Kidney (tissue), 14 donors: Measurements from ENCODE around the gene WDFY2. TPM values are rescaled to one million over a fixed set of nuclear protein-coding genes. Genes with fewer than 3 reads are reported as not detected.

Experiments
- DNase-seq, 5 donors: peaks; one replicate each; pipeline ENCODE4 v3.0.0-alpha.2; 2013 to 2020
- FAIRE-seq: peaks from 2 replicates; lab custom pipeline; 2012; peaks lifted over from hg19 to GRCh38; lab: Jason Lieb, UNC
- H3K27ac ChIP-seq, 2 donors: one replicate each; pipeline ENCODE4 v1.7.0; 2013; ENCODE audit warnings: low read depth in 2 of 2, low read length in 2 of 2, inconsistent platforms in 1 of 2
- H3K27me3 ChIP-seq: one replicate; pipeline ENCODE4 v1.7.1; 2013; ENCODE audit warnings: low read length, inconsistent platforms; ENCODE audit not compliant: control insufficient read depth, insufficient read depth
- H3K36me3 ChIP-seq, 3 donors: one replicate each; pipeline versions ENCODE4 v1.7.0 to v1.7.1; 2013; ENCODE audit warnings: low read length in 3 of 3, control low read depth in 1 of 3, inconsistent platforms in 1 of 3; ENCODE audit not compliant: insufficient read depth in 3 of 3, control insufficient read depth in 2 of 3
- H3K4me1 ChIP-seq, 3 donors: one replicate each; pipeline versions ENCODE4 v1.7.0 to v1.7.1; 2013; ENCODE audit warnings: low read length in 3 of 3, inconsistent platforms in 1 of 3, low read depth in 1 of 3; ENCODE audit not compliant: control insufficient read depth in 2 of 3, insufficient read depth in 2 of 3
- H3K4me3 ChIP-seq, 3 donors: one replicate each; pipeline versions ENCODE4 v1.7.0 to v1.8.1; 2013; ENCODE audit warnings: low read length in 3 of 3, control low read depth in 1 of 3, inconsistent platforms in 1 of 3
- H3K9ac ChIP-seq, 3 donors: one replicate each; pipeline versions ENCODE4 v1.7.0 to v1.7.1; 2013; ENCODE audit warnings: low read length in 3 of 3, control low read depth in 1 of 3, inconsistent platforms in 1 of 3
- H3K9me3 ChIP-seq, 3 donors: one replicate each; pipeline versions ENCODE4 v1.7.0 to v1.7.1; 2013; ENCODE audit warnings: low read length in 3 of 3, control low read depth in 1 of 3, inconsistent platforms in 1 of 3; ENCODE audit not compliant: control insufficient read depth in 2 of 3, insufficient read depth in 1 of 3
- intact Hi-C: fragments of 100-400 bp; cut with DNase I; formaldehyde crosslinking; loops from one replicate; pipeline ENCODE4 v1.11.1; 2022
- polyA plus RNA-seq: library from polyadenylated mRNA; stranded (reverse); fragments of 350-450 nt; fragmentation: Illumina TruSeq; extraction: RNeasy Lipid Tissue Mini Kit (QIAGEN cat#74804); gene quantifications from one replicate; pipeline ENCODE4 v1.2.3, GENCODE V29; 2014; ENCODE audit warnings: low read depth, low replicate concordance; ENCODE audit not compliant: insufficient read depth
- total RNA-seq: library from RNA; stranded (reverse); fragmentation: NEBNext Ultra II Directional; extraction: Animal tissue kit (Norgen Biotek cat#: 25700); gene quantifications from one replicate; pipeline ENCODE4 v1.2.1, GENCODE V29; 2021
- TF ChIP-seq, protein P1 (sequence below): IDR thresholded peaks from 3 replicates; pipeline ENCODE4 v1.5.1; 2012; ENCODE audit warnings: mild to moderate bottlenecking, moderate library complexity, borderline replicate concordance; ENCODE audit not compliant: insufficient read depth; ENCODE audit errors: extremely low read depth
- donor health status: control.
- donor health status: control.
- donor health status: control.
- donor health status: control.
- donor health status: control.
- donor health status: DM: yes; HTN: yes; CAD: no.
- donor health status: Normal renal cell carcinoma (clear cell type).

The WDFY2 gene
- total and polyA plus RNA-seq, 2 donors from 2014 or later = 4.8 to 13.0 TPM

DNA sequence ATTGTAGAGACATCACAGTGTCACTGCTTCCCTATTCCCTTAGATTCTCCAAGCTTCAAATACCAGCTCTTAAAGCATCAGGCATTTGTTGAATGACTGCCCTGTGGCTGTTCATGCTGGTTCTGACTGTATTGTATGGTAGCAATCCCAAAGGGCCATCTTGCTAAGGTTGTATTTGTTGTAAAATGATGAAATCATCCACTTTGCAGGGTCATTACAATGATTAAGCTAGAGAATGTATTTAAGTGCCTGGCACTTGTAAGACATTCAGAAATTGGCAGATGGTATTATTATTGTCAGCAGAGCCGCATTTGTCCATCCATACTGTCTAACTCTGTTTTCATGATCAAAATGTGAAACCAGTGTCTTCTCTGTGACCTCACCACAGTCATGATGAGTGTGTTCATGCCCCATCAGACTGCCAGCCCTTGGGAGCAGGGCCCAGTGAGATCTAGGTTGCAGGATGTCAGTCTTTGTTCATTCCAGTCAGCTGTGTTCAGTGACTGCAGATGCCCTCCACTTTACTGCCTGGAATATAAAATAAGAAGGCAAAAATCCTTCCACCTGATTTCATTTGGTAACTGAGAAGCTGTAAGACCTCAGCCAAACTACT is 133.6 kb downstream of the WDFY2 start:
- Histone ChIP-seq H3K9ac (no peak overlapping the region), H3K36me3 (peaks cover 0 to 9% (median 0%) of the 10 kb centered on the region in 3 donors), H3K4me3 (no peak overlapping the region), H3K4me1 (no peaks in the 10 kb centered on the region), H3K27me3 (no peaks in the 10 kb centered on the region), H3K9me3 (no peaks in the 10 kb centered on the region), H3K27ac (no peak overlapping the region)
- DNase-seq (no peak), FAIRE-seq (no peak)
- intact Hi-C loops = no loop called here
- TF ChIP-seq, protein P1, sequence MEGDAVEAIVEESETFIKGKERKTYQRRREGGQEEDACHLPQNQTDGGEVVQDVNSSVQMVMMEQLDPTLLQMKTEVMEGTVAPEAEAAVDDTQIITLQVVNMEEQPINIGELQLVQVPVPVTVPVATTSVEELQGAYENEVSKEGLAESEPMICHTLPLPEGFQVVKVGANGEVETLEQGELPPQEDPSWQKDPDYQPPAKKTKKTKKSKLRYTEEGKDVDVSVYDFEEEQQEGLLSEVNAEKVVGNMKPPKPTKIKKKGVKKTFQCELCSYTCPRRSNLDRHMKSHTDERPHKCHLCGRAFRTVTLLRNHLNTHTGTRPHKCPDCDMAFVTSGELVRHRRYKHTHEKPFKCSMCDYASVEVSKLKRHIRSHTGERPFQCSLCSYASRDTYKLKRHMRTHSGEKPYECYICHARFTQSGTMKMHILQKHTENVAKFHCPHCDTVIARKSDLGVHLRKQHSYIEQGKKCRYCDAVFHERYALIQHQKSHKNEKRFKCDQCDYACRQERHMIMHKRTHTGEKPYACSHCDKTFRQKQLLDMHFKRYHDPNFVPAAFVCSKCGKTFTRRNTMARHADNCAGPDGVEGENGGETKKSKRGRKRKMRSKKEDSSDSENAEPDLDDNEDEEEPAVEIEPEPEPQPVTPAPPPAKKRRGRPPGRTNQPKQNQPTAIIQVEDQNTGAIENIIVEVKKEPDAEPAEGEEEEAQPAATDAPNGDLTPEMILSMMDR = no peak

DNA sequence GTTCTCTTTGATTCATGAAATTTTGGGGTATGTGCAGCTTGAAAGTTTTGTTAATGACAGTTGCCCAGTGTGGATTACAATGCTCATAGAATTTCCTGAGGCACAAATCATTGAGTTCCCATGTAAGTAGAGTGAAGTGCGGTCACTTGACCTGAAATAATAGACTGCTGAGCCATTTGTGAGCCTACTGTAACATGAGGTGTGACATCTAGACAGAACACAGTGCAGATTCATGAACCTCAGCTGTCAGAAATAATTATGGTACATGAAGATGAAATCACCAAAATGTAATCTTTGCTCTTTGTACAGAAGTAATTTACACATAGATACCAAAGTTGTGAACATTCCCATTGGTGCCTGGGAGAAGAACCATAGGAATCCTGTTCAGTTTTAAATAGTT is 135.1 kb downstream of the WDFY2 start:
- Histone ChIP-seq H3K4me1 (no peaks in the 10 kb centered on the region), H3K9me3 (no peaks in the 10 kb centered on the region), H3K27me3 (no peaks in the 10 kb centered on the region), H3K4me3 (no peak overlapping the region), H3K9ac (no peak overlapping the region), H3K27ac (no peak overlapping the region), H3K36me3 (peaks cover 0 to 9% (median 0%) of the 10 kb centered on the region in 3 donors)
- FAIRE-seq = no peak
- DNase-seq = peak in 2 of 5 donors; percentile 30 to 52
- intact Hi-C loops = no loop called here
- TF ChIP-seq, protein P1 = no peak

DNA sequence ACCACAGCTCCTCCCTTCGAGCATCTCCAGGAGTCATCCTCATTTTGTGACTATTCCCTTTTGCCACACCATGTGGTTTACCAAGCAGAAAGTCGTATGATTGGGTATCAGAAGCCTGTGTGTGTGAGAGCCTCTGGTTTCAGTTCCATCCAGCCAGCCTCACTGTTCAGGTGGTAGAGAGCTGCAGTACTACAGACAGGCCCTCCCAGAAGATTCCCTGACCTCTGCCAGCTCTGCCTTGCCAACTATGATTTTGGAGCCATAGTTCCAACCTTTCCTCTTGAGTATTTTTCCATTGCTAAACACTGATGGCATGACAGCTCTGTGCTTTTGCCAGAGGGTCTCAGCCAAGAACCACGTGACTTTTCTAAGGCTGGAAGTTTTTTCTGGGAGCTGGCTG is 137.2 kb downstream of the WDFY2 start:
- intact Hi-C loops = no loop called here
- TF ChIP-seq, protein P1 = no peak

DNA sequence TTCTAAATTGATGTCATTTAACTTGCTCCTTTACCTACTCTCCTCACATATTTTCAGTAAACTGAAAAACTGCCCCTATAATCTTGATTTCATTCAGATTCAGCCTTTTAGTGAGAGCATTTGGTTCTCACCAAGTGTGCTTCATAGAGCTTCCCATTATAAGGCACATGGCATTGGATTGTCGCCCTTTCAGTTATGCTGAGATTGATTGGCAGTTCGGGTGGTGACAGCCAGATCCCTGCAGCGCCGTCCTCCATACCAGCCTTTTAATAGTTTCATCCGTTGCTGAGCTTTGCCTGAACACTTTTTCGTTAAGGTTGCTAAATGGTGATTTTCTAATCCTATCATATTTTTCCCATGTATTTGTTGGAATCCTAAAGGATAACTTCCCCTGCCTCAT is 139.3 kb downstream of the WDFY2 start:
- intact Hi-C loops = no loop called here
- Histone ChIP-seq H3K27ac (no peak overlapping the region), H3K4me1 (peaks cover 0 to 6% (median 0%) of the 10 kb centered on the region in 3 donors), H3K27me3 (no peaks in the 10 kb centered on the region), H3K4me3 (no peak overlapping the region), H3K9ac (no peak overlapping the region), H3K36me3 (peaks cover 0 to 12% (median 4%) of the 10 kb centered on the region in 3 donors), H3K9me3 (no peaks in the 10 kb centered on the region)
- no peak for FAIRE-seq
- no peak for DNase-seq
- TF ChIP-seq, protein P1 = no peak

More for the DNA sequence above, 137.2 kb downstream of the WDFY2 start:
- DNase-seq (no peak), FAIRE-seq (no peak)
- no peaks in the 10 kb centered on the region for H3K27me3 ChIP-seq
- no peak overlapping the region for H3K4me3 ChIP-seq
- H3K9ac ChIP-seq = no peak overlapping the region
- H3K27ac ChIP-seq = no peak overlapping the region
- H3K9me3 ChIP-seq = no peaks in the 10 kb centered on the region
- H3K36me3 ChIP-seq = peaks cover 0 to 12% (median 0%) of the 10 kb centered on the region in 3 donors
- no peaks in the 10 kb centered on the region for H3K4me1 ChIP-seq
